ENCODE results near the gene NRG4.
"Not testable (repeated sequence)": the region's sequence is repeated elsewhere in the genome, so short reads cannot be mapped to it uniquely, and the experiment has no call there.

Gene NRG4

GRCh38 chr15:75928680-75929608 is 83.3 kb downstream of the NRG4 start:
- DNase-seq (ENCODE audit: low read depth in 3 of 3, low spot score in 1 of 3): no peak

GRCh38 chr15:75927601-75928000 is 84.6 kb downstream of the NRG4 start:
- no peak for DNase-seq (ENCODE audit: low read depth in 3 of 3, low spot score in 1 of 3)

GRCh38 chr15:75926931-75927330 is 85.3 kb downstream of the NRG4 start:
- no peak for DNase-seq (ENCODE audit: low read depth in 3 of 3, low spot score in 1 of 3)

GRCh38 chr15:75925440-75925839 is 86.8 kb downstream of the NRG4 start:
- DNase-seq (ENCODE audit: low read depth in 3 of 3, low spot score in 1 of 3): no peak

GRCh38 chr15:75924576-75924975 is 87.6 kb downstream of the NRG4 start:
- no peak for DNase-seq (ENCODE audit: low read depth in 3 of 3, low spot score in 1 of 3)

GRCh38 chr15:75923756-75924155 is 88.5 kb downstream of the NRG4 start:
- DNase-seq (ENCODE audit: low read depth in 3 of 3, low spot score in 1 of 3): no peak

GRCh38 chr15:75921732-75922703 is 90.2 kb downstream of the NRG4 start:
- no peak for DNase-seq (ENCODE audit: low read depth in 3 of 3, low spot score in 1 of 3)

GRCh38 chr15:75920079-75920478 is 92.1 kb downstream of the NRG4 start:
- no peak for DNase-seq (ENCODE audit: low read depth in 3 of 3, low spot score in 1 of 3)

GRCh38 chr15:75918135-75918534 is 94.1 kb downstream of the NRG4 start:
- DNase-seq (ENCODE audit: low read depth in 3 of 3, low spot score in 1 of 3): no peak

GRCh38 chr15:75916978-75917377 is 95.2 kb downstream of the NRG4 start:
- no peak for DNase-seq (ENCODE audit: low read depth in 3 of 3, low spot score in 1 of 3)

- not testable (repeated sequence) for DNase-seq (ENCODE audit: low read depth in 3 of 3, low spot score in 1 of 3)
Observed at GRCh38 chr15:75910355-75910754, 101.9 kb downstream of the NRG4 start.

GRCh38 chr15:75905231-75905630 is 107.0 kb downstream of the NRG4 start:
- DNase-seq (ENCODE audit: low read depth in 3 of 3, low spot score in 1 of 3): no peak

GRCh38 chr15:75903331-75904239 is 108.6 kb downstream of the NRG4 start, which contains the start of gene FBXO22:
Gene FBXO22, plus strand, starts transcription at chr15:75903878. Its CDS starts 86 bp downstream, at chr15:75903964.
- peak; percentile 71 to 87 (median 75) for DNase-seq (ENCODE audit: low read depth in 3 of 3, low spot score in 1 of 3)

- DNase-seq (ENCODE audit: low read depth in 3 of 3, low spot score in 1 of 3): no peak
Observed at GRCh38 chr15:75902129-75902557, 110.1 kb downstream of the NRG4 start.

GRCh38 chr15:75900577-75900976 is 111.6 kb downstream of the NRG4 start:
- DNase-seq (ENCODE audit: low read depth in 3 of 3, low spot score in 1 of 3): no peak

- no peak for DNase-seq (ENCODE audit: low read depth in 3 of 3, low spot score in 1 of 3)
Observed at GRCh38 chr15:75895731-75896130, 116.5 kb downstream of the NRG4 start.

- DNase-seq (ENCODE audit: low read depth in 3 of 3, low spot score in 1 of 3): no peak
Observed at GRCh38 chr15:75891895-75892294, 120.3 kb downstream of the NRG4 start.

All from stimulated activated CD4-positive, alpha-beta T cell treated with anti-CD3 and anti-CD28 coated beads, TNF-alpha, amount 100 ng/mL, for 1 hour (primary cell).